ENCODE measurements around the gene OR51A7. TPM values are rescaled to one million over a fixed set of nuclear protein-coding genes. Genes with fewer than 3 reads are reported as not detected.
"Not testable (repeated sequence)": the region's sequence is repeated elsewhere in the genome, so short reads cannot be mapped to it uniquely, and the experiment has no call there.

Gene OR51A7
- total RNA-seq: not detected
- polyA plus RNA-seq: not detected
- long read RNA-seq, donor 1: 0 reads
- long read RNA-seq, donor 2: 0 reads
- long read RNA-seq, donor 3: 0 reads
- long read RNA-seq, donor 4: 0 reads
- long read RNA-seq, donor 5: 0 reads
- long read RNA-seq, donor 6: 0 reads
- long read RNA-seq, donor 7: 0 reads
- long read RNA-seq, donor 8: 0 reads
- long read RNA-seq, donor 9: 0 reads
- long read RNA-seq, donor 10: 0 reads

GRCh38 chr11:4903484-4903883 lies at the start of gene OR51A7:
Gene OR51A7, plus strand, starts transcription at chr11:4903783. Its CDS starts 3,587 bp downstream, at chr11:4907370.
- Histone ChIP-seq H3K4me1 (replicated peaks in 1 of 2) (no peaks in the 10 kb centered on the region), H3K9me3 (replicated peaks in 1 of 3) (no peaks in the 10 kb centered on the region), H3K27ac (no peak within 1 kb of the TSS), H3K36me3 (replicated peaks in 1 of 2) (no peaks in the 10 kb centered on the region), H3K27me3 (no peaks in the 10 kb centered on the region), H3K4me3 (no peak within 1 kb of the TSS)
- TF ChIP-seq POLR2A (IDR thresholded peaks at IDR 0.05): no peak
- TF ChIP-seq CTCF (IDR thresholded peaks at IDR 0.05): no peak
- no peak for DNase-seq
- intact Hi-C loops (cut with DNase I): no loop called here

GRCh38 chr11:4854286-4854685 lies 49.3 kb upstream of the OR51A7 start:
- H3K9me3 ChIP-seq (replicated peaks in 1 of 3); intact Hi-C loops (cut with DNase I); DNase-seq; H3K4me3 ChIP-seq; H3K36me3 ChIP-seq (replicated peaks in 1 of 2); H3K27ac ChIP-seq; H3K4me1 ChIP-seq (replicated peaks in 1 of 2); H3K27me3 ChIP-seq: not testable (repeated sequence)
- 69 to 83% (median 79%) methylated on average over 4 to 7 of the region's 7 CpGs for WGBS, 4 donors

GRCh38 chr11:4862447-4863236 lies 40.9 kb upstream of the OR51A7 start:
- DNase-seq: no peak
- no peak overlapping the region for H3K4me3 ChIP-seq

GRCh38 chr11:4863876-4864275 lies 39.7 kb upstream of the OR51A7 start:
- intact Hi-C loops (cut with DNase I): no loop called here
- Histone ChIP-seq H3K27ac (no peak overlapping the region), H3K36me3 (replicated peaks in 1 of 2) (no peaks in the 10 kb centered on the region), H3K9me3 (replicated peaks in 1 of 3) (no peaks in the 10 kb centered on the region), H3K4me3 (no peak overlapping the region), H3K4me1 (replicated peaks in 1 of 2) (no peaks in the 10 kb centered on the region), H3K27me3 (no peaks in the 10 kb centered on the region)
- no peak for TF ChIP-seq CTCF (IDR thresholded peaks at IDR 0.05)
- no peak for TF ChIP-seq POLR2A (IDR thresholded peaks at IDR 0.05)
- DNase-seq: no peak
- 76 to 79% (median 77%) methylated on average over 4 of the region's 4 CpGs for WGBS, 4 donors

More at GRCh38 chr11:4862447-4863236, 40.9 kb upstream of the OR51A7 start:
- intact Hi-C loops (cut with DNase I): no loop called here
- no peaks in the 10 kb centered on the region for H3K4me1 ChIP-seq (replicated peaks in 1 of 2)
- no peaks in the 10 kb centered on the region for H3K27me3 ChIP-seq
- no peak for TF ChIP-seq POLR2A (IDR thresholded peaks at IDR 0.05)
- TF ChIP-seq CTCF (IDR thresholded peaks at IDR 0.05): no peak
- no peak overlapping the region for H3K27ac ChIP-seq
- no peaks in the 10 kb centered on the region for H3K9me3 ChIP-seq (replicated peaks in 1 of 3)
- H3K36me3 ChIP-seq (replicated peaks in 1 of 2): no peaks in the 10 kb centered on the region

- H3K9me3 ChIP-seq (replicated peaks in 1 of 3): no peaks in the 10 kb centered on the region
These were observed 37.7 kb upstream of the OR51A7 start for GRCh38 chr11:4865855-4866254.

More at GRCh38 chr11:4865855-4866254, 37.7 kb upstream of the OR51A7 start:
- Histone ChIP-seq H3K4me1 (replicated peaks in 1 of 2) (no peaks in the 10 kb centered on the region), H3K27me3 (no peaks in the 10 kb centered on the region), H3K36me3 (replicated peaks in 1 of 2) (no peaks in the 10 kb centered on the region), H3K27ac (no peak overlapping the region), H3K4me3 (no peak overlapping the region)
- no peak for DNase-seq
- TF ChIP-seq POLR2A (IDR thresholded peaks at IDR 0.05) (no peak), CTCF (IDR thresholded peaks at IDR 0.05) (no peak)
- intact Hi-C loops (cut with DNase I): no loop called here
- 42 to 54% (median 45%) methylated on average over 1 of the region's 1 CpG for WGBS, 4 donors

Measured in adrenal gland (tissue), 19 donors.